HG03571 (cell line): ENCODE data around the gene TBC1D9.

Source experiments
- ATAC-seq: cut with Tn5 transposase; IDR thresholded peaks from one replicate; pipeline ENCODE4 v1.9.1; 2021; ENCODE audit not compliant: unreplicated experiment

Gene TBC1D9

GRCh38 chr4:140626661-140627376 lies 129.4 kb downstream of the TBC1D9 start:
- no peak for ATAC-seq

DNA sequence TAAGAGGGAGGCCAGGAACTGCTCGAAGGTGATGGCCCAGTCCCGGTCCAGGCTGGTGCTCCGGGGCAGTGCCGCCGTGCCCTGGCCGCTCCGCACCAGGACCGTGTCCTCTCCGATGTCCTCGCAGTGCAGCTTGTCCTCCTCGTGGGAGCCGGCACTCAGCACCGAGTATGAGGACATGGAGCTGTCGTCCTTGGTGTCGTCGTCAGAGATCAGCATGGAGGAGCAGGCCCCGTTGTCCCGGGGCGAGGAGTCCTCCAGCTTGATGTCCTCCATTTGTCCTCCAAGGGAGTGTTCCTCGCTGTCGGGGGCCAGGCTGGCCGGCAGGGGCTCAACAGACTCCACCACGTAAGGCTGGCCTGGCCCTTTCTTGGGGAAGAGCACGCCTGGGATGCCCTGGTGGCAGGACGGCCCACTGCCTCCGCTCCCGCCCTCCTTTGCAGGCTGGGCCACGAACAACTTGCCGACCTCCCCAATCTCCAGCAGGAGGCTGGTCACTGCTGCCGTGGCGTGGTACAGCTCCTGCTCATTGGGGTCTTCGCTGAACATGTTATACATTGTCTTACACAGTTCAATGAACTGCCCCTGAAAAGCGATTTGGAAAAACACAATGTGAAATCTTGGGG lies 133.7 kb downstream of the TBC1D9 start:
- ATAC-seq: no peak

- ATAC-seq: no peak
Observed at GRCh38 chr4:140621161-140621560, 135.0 kb downstream of the TBC1D9 start.

DNA sequence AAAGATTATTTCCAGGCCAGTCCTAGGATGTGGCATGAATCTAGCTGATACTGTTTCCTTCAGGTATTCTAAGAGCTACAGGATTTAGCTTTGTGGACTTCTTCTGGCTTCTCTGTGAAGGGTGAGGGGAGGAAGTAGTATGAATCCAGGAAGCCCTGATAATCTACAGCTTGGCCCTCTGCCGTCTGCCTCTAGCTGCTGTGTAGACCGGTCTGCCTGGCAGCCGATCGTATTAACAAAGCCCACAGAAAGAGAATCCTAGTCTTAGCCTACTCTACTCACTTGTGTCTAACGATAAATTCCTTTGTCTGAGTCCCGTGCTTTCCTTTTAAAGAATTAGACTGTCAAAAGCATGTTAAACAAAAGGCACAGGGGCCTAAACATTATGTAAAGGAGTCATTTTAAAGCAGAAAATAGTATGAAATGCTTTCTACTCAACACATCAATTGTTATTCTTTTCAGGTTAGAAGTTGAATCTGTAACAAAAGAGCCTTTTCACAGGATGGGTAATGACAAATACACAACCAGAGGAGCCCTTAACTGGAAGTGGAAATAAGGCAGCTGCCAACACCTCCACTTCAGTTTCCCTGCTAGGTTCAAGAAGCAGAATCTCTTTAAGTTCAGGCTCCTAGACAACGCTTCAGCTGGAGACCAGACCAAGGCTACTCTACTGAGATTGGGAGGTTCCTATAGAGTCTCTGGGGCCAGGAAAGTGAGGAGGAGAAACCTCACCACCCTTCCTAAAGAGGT lies 138.5 kb downstream of the TBC1D9 start:
- no peak for ATAC-seq

- ATAC-seq: no peak
Observed at GRCh38 chr4:140615451-140615850, 140.7 kb downstream of the TBC1D9 start.

DNA sequence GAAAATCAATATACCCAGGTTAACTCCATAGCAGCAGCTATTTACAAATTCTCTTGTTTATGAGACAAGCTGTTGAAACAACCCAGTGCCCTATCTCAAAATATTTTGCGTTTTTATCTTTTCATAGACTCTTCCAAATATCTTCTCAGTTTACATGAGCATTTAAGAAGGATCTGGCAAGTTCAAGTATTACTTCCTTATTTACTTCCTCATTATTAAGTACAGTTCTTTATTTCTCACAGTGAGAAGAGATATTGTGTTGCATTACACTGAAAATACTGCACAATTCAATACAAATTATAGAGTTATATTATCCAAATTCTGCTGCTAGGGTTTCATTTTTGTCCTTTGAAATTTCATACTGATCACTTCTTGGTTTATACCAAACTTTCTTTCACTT lies 143.8 kb downstream of the TBC1D9 start:
- ATAC-seq: no peak

- no peak for ATAC-seq
Observed at GRCh38 chr4:140611854-140612253, 144.3 kb downstream of the TBC1D9 start.

DNA sequence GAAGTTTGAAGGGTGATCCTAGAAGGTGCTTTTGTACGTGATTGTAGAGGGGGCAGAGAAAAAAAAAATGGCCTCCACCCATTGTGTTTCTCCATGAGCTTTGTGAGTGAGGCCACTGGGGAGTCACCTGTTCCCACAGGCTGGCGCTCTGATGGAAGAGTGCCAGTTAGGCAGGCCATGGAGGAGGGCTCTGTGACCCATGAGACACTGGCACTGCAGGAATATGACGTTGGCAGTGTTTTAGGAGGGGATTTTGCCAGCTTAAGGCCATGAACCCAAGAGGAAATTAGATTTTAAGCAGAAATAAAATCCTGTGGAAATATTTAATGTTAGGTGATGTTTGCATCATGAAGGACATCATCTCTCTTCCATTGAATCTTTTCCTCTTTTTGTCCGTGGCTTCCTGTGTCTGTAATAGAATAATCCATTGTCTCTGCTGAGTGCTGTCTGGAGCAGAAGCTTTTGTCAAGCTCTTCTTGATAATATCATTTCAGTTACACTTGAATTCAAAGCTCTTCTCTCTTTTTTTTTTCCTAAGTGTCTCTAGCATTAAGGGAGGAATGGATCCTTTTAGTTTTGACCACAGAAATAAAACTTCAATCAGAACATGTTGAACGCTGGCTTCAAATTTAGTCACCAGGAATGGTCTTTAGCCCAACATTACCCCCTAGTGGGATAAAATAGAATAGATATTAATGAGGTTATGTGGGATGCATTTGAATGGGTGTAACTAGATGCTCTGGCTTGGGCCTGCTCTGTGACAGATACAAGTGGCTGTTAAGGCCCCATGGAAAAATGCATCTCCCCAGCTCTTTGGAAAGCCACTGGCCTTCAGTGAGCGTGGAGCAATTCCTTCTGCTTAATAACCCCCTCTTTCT lies 146.4 kb downstream of the TBC1D9 start:
- peak; percentile 92 for ATAC-seq

DNA sequence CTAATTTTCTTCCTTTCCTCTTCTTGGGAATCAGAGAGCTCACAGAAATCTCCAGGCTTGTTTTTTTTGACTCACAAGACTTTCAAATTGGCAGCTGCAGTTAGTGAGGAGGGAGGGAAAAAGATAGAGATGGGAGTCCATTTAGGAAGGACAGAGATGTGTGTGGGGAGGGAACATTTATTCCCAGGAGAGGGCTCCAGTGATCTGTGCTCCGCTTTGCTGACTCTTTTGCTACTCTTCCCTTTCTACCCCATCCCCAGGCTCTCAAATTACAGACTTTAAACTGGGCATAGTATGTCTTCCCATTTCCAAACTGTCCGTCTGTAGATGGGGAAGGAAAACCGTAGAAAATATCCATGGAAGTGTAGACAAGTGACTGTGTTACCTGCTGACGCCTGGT lies 148.3 kb downstream of the TBC1D9 start:
- ATAC-seq: no peak

GRCh38 chr4:140604544-140604943 lies 151.6 kb downstream of the TBC1D9 start:
- ATAC-seq: no peak

GRCh38 chr4:140603286-140603685 lies 152.9 kb downstream of the TBC1D9 start:
- ATAC-seq: no peak

DNA sequence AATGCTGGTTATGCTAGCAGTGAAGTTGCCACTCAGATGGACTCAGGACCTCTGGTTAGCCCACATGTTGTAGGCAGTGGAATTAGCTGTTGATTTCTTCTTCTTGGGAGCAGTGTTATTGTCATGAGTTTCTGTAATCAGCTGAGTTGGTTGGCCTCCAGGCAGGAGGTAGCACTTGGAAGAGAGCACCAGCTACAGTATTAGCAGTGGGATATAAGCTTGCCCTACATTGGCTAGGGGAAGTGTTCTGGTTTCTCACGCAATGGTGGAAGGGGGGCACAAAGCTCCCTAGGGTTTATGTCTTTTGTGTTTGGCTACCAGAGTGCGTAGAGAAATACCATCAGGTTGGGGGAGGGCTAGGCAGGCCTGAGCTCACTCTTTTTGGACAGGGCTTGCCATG lies 153.5 kb downstream of the TBC1D9 start:
- no peak for ATAC-seq

- ATAC-seq: no peak
Observed at GRCh38 chr4:140600408-140600807, 155.8 kb downstream of the TBC1D9 start.

GRCh38 chr4:140595065-140595464 lies 161.1 kb downstream of the TBC1D9 start:
- peak; percentile 55 for ATAC-seq

GRCh38 chr4:140584439-140584838 lies 171.7 kb downstream of the TBC1D9 start:
- no peak for ATAC-seq

GRCh38 chr4:140581078-140581477 lies 175.1 kb downstream of the TBC1D9 start:
- no peak for ATAC-seq

DNA sequence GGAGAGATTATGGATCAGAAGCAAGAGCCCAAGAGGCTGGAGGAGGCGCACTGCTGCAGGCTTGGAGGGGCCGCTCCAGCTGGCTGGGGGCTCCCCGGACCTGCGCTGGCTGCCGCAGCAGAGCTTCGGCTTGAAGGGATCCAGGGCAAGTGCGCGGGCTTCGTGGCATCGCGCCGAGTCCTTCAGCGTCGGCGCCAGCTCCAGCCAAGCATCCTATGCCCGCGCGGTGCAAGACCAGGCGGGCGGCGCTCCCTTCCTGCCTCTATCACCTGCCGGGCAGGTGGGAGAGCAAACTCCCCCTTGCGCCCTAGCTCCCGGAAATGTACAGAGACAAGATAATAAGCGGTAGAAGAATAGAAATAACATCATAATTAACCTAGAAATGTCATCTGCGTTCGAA lies 176.9 kb downstream of the TBC1D9 start:
- ATAC-seq: no peak

GRCh38 chr4:140575489-140575888 lies 180.7 kb downstream of the TBC1D9 start:
- ATAC-seq: no peak

DNA sequence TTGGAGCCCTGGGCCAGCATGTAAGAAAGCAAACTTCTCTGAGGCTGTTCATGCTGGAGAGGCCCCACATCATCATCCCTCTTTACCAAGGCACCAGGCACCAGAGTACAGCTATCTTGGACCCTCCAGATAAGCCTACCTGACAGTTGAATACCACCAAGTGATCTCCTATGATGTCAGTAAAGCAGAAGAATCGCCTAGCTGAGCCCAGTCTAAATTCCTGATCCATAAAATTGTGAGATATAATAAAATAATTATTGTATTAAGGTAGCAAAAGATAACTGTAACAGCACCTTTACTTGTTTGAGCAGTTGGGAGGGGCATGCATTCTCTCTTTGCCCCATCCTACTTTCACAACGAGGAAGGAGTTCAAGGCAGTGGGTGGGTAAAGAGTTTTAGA lies 184.6 kb downstream of the TBC1D9 start:
- ATAC-seq: no peak
